Activated CD4-positive, alpha-beta T cell treated with anti-CD3 and anti-CD28 coated beads for 36 hours (primary cell): ENCODE results near the gene TOMM22. TPM values are rescaled to one million over a fixed set of nuclear protein-coding genes. Genes with fewer than 3 reads are reported as not detected.

ENCODE experiments used
- ATAC-seq: fragments of 200-7000 bp; cut with Tn5 transposase; one replicate; pipeline ENCODE4 v1.10.0; 2021; ENCODE audit warnings: mild to moderate bottlenecking, moderate library complexity
- CTCF ChIA-PET: fragments of 350-600 bp; sonication (Branson Sonifier 250); formaldehyde crosslinking; loops from one replicate; lab custom pipeline; 2021; ENCODE audit warnings: antibody characterized with exemption; lab: Charles Lee
- POLR2A ChIA-PET: fragments of 350-600 bp; sonication (Branson Sonifier 250); formaldehyde crosslinking; loops from one replicate; lab custom pipeline; 2021; ENCODE audit warnings: antibody characterized with exemption, inconsistent platforms; lab: Charles Lee
- DNase-seq: peaks from one replicate; pipeline ENCODE4 v3.0.0-alpha.2; 2020
- H3K27ac Mint-ChIP-seq: one replicate; pipeline ENCODE4 v1.8.0; 2021; ENCODE audit warnings: mixed read lengths
- H3K27me3 Mint-ChIP-seq: one replicate; pipeline ENCODE4 v1.8.0; 2021; ENCODE audit warnings: mixed read lengths
- H3K36me3 Mint-ChIP-seq: one replicate; pipeline ENCODE4 v1.8.0; 2021; ENCODE audit warnings: low read depth, mixed read lengths
- H3K4me1 Mint-ChIP-seq: one replicate; pipeline ENCODE4 v1.8.0; 2021; ENCODE audit warnings: mixed read lengths
- H3K4me3 Mint-ChIP-seq: one replicate; pipeline ENCODE4 v1.8.0; 2021; ENCODE audit warnings: mild to moderate bottlenecking, moderate library complexity, mixed read lengths
- H3K9me3 Mint-ChIP-seq: one replicate; pipeline ENCODE4 v1.8.0; 2021; ENCODE audit warnings: low read depth, mixed read lengths
- intact Hi-C, 2 experiments: fragments of 100-400 bp; cut with DNase I in 1 of 2; cut with micrococcal nuclease in 1 of 2; formaldehyde crosslinking; loops; one replicate each; pipeline versions ENCODE4 v1.14.2 to v1.15.1; 2022 to 2024; cut with DNase I, micrococcal nuclease
- total RNA-seq, 2 experiments: library from RNA; stranded (reverse); gene quantifications; one replicate each; pipeline ENCODE4 v1.2.3, GENCODE V29; 2021

Gene TOMM22
- total RNA-seq, 2 experiments from 2014 or later, result 146 to 155 TPM

- no peak for DNase-seq
- Mint-ChIP-seq H3K27me3 (no peaks in the 10 kb centered on the region), H3K9me3 (no peaks in the 10 kb centered on the region), H3K36me3 (peaks cover 60% of the 10 kb centered on the region), H3K4me1 (no peaks in the 10 kb centered on the region), H3K27ac (no peak overlapping the region), H3K4me3 (no peak overlapping the region)
- intact Hi-C loops, result no loop called here
- no peak for ATAC-seq
- ChIA-PET CTCF (interaction anchor here (1.4 kb wide), 1 partner anchor 9 kb away, joined by 3 read pairs; no protein-coding TSS in a partner anchor), POLR2A (no interaction called here)
Observed at GRCh38 chr22:38727123-38727522, 45.4 kb downstream of the TOMM22 start.

DNA sequence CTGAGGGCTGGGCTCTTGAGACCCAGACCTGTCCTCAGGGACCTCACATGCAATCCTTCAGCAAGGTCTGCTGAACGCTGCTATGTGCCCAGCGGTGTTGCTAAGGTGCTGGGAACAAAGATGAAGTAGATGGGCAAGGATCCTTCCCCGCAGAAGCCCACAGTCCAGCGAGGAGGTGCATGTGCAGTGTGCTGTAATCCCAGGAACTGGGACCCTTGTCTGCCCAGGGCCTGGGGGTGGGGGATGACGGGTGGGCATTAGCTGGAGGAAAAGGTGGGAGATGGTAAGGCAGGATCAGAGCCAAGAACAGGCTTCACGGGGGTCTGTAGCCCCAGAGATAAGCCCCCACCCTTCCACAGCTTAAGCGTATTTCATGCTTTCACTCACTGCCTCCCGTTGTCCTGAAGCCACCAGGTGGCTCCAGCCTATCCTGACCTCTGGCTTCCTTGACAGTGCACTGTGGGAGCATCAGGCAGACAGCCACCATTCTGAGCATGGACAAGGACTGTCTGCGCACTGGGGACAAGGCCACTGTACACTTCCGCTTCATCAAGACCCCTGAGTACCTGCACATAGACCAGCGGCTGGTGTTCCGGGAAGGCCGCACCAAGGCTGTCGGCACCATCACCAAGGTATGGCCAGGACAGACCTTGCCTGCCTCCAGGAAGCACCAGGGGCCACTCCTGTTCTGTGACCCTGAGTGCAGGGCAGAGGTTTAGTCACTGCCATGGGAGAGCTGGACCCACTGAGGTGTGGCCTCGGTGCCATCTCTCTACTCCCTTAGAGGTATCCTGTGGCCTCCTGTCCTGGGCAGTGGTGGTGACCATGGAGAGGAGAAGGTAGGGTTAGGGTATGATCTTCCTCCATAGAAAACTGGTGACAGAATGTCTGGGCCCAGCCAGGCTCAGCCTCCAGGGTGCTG is 46.0 kb downstream of the TOMM22 start:
- intact Hi-C loops, result no loop called here

GRCh38 chr22:38728871-38729796 is 47.4 kb downstream of the TOMM22 start:
- Mint-ChIP-seq H3K9me3 (no peaks in the 10 kb centered on the region), H3K36me3 (peaks cover 58% of the 10 kb centered on the region), H3K27ac (no peak overlapping the region), H3K4me1 (peaks cover 7% of the 10 kb centered on the region), H3K27me3 (no peaks in the 10 kb centered on the region), H3K4me3 (no peak overlapping the region)
- POLR2A ChIA-PET, result interaction anchor here (0.6 kb wide), 1 partner anchor 8 kb away, joined by 5 read pairs; no protein-coding TSS in a partner anchor
- CTCF ChIA-PET, result interaction anchor here (1.4 kb wide), 1 partner anchor 18 kb away, joined by 3 read pairs; no protein-coding TSS in a partner anchor
- intact Hi-C loops, result no loop called here
- ATAC-seq, result no peak
- no peak for DNase-seq

More for the DNA sequence above, 46.0 kb downstream of the TOMM22 start:
- Mint-ChIP-seq H3K4me3 (no peak overlapping the region), H3K4me1 (no peaks in the 10 kb centered on the region), H3K27ac (no peak overlapping the region), H3K27me3 (no peaks in the 10 kb centered on the region), H3K36me3 (peaks cover 55% of the 10 kb centered on the region), H3K9me3 (no peaks in the 10 kb centered on the region)
- DNase-seq (no peak), ATAC-seq (no peak)
- ChIA-PET POLR2A (no interaction called here), CTCF (no interaction called here)

GRCh38 chr22:38729946-38730345 is 48.2 kb downstream of the TOMM22 start:
- no peak for ATAC-seq
- POLR2A ChIA-PET, result interaction anchor here (0.6 kb wide), 1 partner anchor 9 kb away, joined by 5 read pairs; no protein-coding TSS in a partner anchor
- H3K27ac Mint-ChIP-seq, result no peak overlapping the region
- CTCF ChIA-PET, result interaction anchor here (1.4 kb wide), 1 partner anchor 17 kb away, joined by 3 read pairs; no protein-coding TSS in a partner anchor
- no peak overlapping the region for H3K4me3 Mint-ChIP-seq
- H3K36me3 Mint-ChIP-seq, result peaks cover 56% of the 10 kb centered on the region
- DNase-seq, result no peak
- H3K27me3 Mint-ChIP-seq, result no peaks in the 10 kb centered on the region
- intact Hi-C loops, result no loop called here
- H3K9me3 Mint-ChIP-seq, result no peaks in the 10 kb centered on the region
- peaks cover 12% of the 10 kb centered on the region for H3K4me1 Mint-ChIP-seq

GRCh38 chr22:38730411-38730871 is 48.7 kb downstream of the TOMM22 start:
- peaks cover 17% of the 10 kb centered on the region for H3K4me1 Mint-ChIP-seq
- ChIA-PET CTCF (no interaction called here), POLR2A (no interaction called here)
- DNase-seq (no peak), ATAC-seq (no peak)
- intact Hi-C loops, result no loop called here
- H3K27me3 Mint-ChIP-seq, result no peaks in the 10 kb centered on the region
- no peak overlapping the region for H3K4me3 Mint-ChIP-seq
- H3K9me3 Mint-ChIP-seq, result no peaks in the 10 kb centered on the region
- H3K27ac Mint-ChIP-seq, result no peak overlapping the region
- peaks cover 55% of the 10 kb centered on the region for H3K36me3 Mint-ChIP-seq

DNA sequence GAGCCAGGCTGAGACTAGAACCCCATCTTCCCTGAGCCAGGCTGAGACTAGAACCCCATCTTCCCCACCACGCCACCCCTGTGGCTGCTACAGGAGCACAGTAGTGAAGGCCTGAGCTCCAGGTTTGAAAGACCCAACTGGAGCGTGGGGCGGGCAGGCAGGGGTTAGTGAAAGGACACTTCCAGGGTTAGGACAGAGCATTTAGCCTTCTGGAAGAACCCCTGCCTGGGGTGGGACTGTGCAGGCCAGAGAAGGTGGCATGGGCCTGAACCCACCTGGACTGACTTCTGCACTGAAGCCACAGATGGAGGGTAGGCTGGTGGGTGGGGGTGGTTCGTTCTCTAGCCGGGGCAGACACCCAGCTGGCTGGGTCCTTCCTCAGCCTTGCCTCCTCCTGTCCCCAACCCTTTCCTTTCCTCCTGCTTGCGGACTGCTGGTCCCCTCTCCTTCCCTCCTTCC is 50.0 kb downstream of the TOMM22 start:
- POLR2A ChIA-PET, result interaction anchor here (0.7 to 0.9 kb wide), 2 partner anchors 10 to 1414 kb away, joined by 3 read pairs; no protein-coding TSS in a partner anchor
- CTCF ChIA-PET, result interaction anchor here (1.3 to 4.0 kb wide), 2 partner anchors 15 to 35 kb away, joined by 6 to 25 read pairs; no protein-coding TSS in a partner anchor
- H3K4me1 Mint-ChIP-seq, result peaks cover 25% of the 10 kb centered on the region
- intact Hi-C loops, result no loop called here
- DNase-seq, result no peak
- peaks cover 59% of the 10 kb centered on the region for H3K36me3 Mint-ChIP-seq
- H3K4me3 Mint-ChIP-seq, result no peak overlapping the region
- no peaks in the 10 kb centered on the region for H3K27me3 Mint-ChIP-seq
- no peak overlapping the region for H3K27ac Mint-ChIP-seq
- H3K9me3 Mint-ChIP-seq, result no peaks in the 10 kb centered on the region
- no peak for ATAC-seq

GRCh38 chr22:38732251-38732815 is 50.6 kb downstream of the TOMM22 start:
- DNase-seq, result no peak
- H3K27ac Mint-ChIP-seq, result peak overlapping the region; percentile 31
- H3K36me3 Mint-ChIP-seq, result peaks cover 58% of the 10 kb centered on the region
- peaks cover 29% of the 10 kb centered on the region for H3K4me1 Mint-ChIP-seq
- no peaks in the 10 kb centered on the region for H3K9me3 Mint-ChIP-seq
- intact Hi-C loops, result no loop called here
- ChIA-PET POLR2A (interaction anchor here (0.6 to 0.7 kb wide), 2 partner anchors 20 to 1413 kb away, joined by 3 read pairs; no protein-coding TSS in a partner anchor), CTCF (interaction anchor here (0.8 to 4.5 kb wide), 6 partner anchors 9 to 138 kb away, joined by 3 to 34 read pairs (median 8); no protein-coding TSS in a partner anchor)
- ATAC-seq, result no peak
- H3K27me3 Mint-ChIP-seq, result no peaks in the 10 kb centered on the region
- H3K4me3 Mint-ChIP-seq, result no peak overlapping the region

DNA sequence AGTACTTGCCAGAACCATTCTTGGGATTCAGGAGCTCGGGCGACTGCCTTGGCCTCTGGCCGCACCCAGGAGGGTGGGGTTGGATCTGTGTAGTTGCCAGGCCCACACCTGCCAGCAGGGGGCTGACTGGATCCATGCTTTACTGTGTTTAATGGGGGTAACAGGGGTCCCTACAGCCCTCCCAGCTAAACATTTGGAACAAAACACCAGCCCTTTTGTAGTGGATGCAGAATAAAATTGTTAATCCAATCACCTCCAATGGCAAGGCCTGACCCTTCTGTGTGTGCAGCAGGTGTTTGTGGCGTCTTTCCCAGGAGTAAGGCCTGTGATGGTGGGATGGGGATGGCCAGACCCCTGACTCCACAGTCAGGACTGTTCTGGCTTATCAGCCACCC is 51.6 kb downstream of the TOMM22 start:
- intact Hi-C loops, result no loop called here
- DNase-seq (peak; percentile 66), ATAC-seq (peak; percentile 48)
- H3K4me1 Mint-ChIP-seq, result peaks cover 35% of the 10 kb centered on the region
- H3K36me3 Mint-ChIP-seq, result peaks cover 60% of the 10 kb centered on the region
- ChIA-PET POLR2A (interaction anchor here (0.6 to 1.2 kb wide), 2 partner anchors 17 to 19 kb away, joined by 5 to 10 read pairs; no protein-coding TSS in a partner anchor), CTCF (interaction anchor here (0.6 to 4.5 kb wide), 8 partner anchors 9 to 658 kb away, joined by 3 to 34 read pairs (median 5); no protein-coding TSS in a partner anchor)
- no peak overlapping the region for H3K4me3 Mint-ChIP-seq
- H3K27me3 Mint-ChIP-seq, result no peaks in the 10 kb centered on the region
- H3K27ac Mint-ChIP-seq, result peak overlapping the region; percentile 73
- no peaks in the 10 kb centered on the region for H3K9me3 Mint-ChIP-seq

DNA sequence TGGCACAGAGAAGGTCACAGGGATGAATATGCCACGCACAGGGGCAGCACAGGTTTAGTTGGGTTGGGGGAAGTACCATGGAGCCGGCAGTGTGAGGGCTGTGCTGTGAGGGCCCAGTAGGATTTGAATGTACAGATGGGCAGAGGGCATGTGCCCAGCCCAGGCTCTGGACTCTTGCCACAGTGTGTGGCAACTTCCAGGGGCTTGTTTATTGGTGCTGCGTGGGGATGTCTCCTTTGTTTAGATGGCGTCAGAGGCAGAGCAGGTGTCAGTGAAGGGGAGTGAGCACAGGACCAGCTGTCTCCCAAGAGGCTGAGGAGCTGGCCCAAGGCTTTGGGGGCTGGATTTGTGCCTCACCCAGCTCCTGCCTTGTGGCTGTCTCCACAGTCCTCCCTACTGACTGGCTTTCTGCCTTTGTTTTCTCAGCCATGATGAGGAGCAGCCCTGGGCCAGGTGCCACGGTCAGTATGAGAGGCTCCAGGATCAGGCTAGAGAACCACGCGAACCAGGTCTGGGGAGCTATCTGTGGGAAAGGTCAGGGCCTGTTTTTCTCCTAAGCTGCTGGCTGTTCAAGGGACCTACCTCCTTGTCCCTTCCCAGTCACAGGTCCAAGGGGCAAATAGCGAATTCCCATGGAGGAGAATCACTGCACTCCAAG is 52.1 kb downstream of the TOMM22 start:
- H3K4me3 Mint-ChIP-seq, result no peak overlapping the region
- ChIA-PET POLR2A (interaction anchor here (1.2 to 2.2 kb wide), 2 partner anchors 10 to 18 kb away, joined by 8 to 10 read pairs; no protein-coding TSS in a partner anchor), CTCF (interaction anchor here (0.7 to 4.5 kb wide), 8 partner anchors 9 to 125 kb away, joined by 3 to 34 read pairs (median 4); partner anchors contain the start of gene GTPBP1)
- DNase-seq (no peak), ATAC-seq (peak; percentile 10)
- H3K4me1 Mint-ChIP-seq, result peaks cover 35% of the 10 kb centered on the region
- H3K36me3 Mint-ChIP-seq, result peaks cover 60% of the 10 kb centered on the region
- no peaks in the 10 kb centered on the region for H3K27me3 Mint-ChIP-seq
- no peaks in the 10 kb centered on the region for H3K9me3 Mint-ChIP-seq
- peak overlapping the region; percentile 73 for H3K27ac Mint-ChIP-seq
- intact Hi-C loops, result no loop called here
